Measurements from ENCODE around the gene GPD2. TPM values are rescaled to one million over a fixed set of nuclear protein-coding genes. Genes with fewer than 3 reads are reported as not detected.
A peak's percentile ranks its signal among the peaks of the same experiment; 100 is the strongest.

Gene GPD2
- total RNA-seq, 1 donor: 59.7 TPM

DNA sequence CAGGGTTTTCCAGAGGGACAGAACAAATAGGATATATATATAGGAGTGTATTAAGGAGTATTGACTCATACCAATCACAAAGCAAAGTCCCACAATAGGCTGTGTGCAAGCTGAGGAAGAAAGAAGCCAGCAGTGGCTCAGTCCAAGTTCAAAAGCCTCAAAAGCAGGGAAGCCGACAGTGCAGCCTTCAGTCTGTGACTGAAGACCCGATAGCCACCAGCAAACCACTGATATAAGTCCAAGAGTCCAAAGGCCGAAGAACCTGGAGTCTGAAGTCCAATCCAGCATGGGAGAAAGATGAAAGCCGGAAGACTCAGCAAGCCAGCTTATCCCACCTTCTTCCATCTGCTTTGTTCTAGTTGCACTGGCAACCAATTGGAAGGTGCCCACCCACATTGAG is 39.0 kb upstream of the GPD2 start:
- no peaks in the 10 kb centered on the region for H3K36me3 ChIP-seq (ENCODE audit: insufficient read depth, low read length)
- no peaks in the 10 kb centered on the region for H3K79me2 ChIP-seq (ENCODE audit: insufficient read depth, low read length)

DNA sequence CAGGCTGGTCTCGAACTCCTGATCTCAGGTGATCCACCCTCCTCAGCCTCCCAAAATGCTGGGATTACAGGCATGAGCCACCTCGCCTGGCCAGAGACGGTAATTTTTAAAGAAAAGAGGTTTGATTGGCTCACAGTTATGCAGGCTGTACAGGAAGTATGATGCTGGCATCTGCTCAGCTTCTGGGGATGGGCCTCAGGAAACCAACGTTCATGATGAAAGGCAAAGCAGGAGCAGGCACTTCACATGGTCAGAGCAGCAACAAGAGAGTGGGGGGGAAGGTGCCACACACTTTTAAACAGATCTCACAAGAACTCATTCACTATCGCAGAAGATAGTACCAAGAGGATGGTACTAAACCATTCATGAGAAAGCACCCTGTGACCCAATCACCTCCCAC is 38.0 kb upstream of the GPD2 start:
- no peak for TF ChIP-seq CTCF (IDR thresholded peaks at IDR 0.05; ENCODE audit: extremely low read depth, low read depth, low read length)
- Histone ChIP-seq H3K27me3 (ENCODE audit: insufficient read depth, low read length) (no peaks in the 10 kb centered on the region), H3K4me2 (ENCODE audit: insufficient read depth, low read length) (no peak overlapping the region), H3K36me3 (ENCODE audit: insufficient read depth, low read length) (no peaks in the 10 kb centered on the region), H3K27ac (ENCODE audit: low read depth, low read length) (no peak overlapping the region), H3K4me1 (ENCODE audit: insufficient read depth, low read length) (peaks cover 8% of the 10 kb centered on the region), H3K79me2 (ENCODE audit: insufficient read depth, low read length) (no peaks in the 10 kb centered on the region), H4K20me1 (ENCODE audit: insufficient read depth, low read length) (no peaks in the 10 kb centered on the region), H3K4me3 (ENCODE audit: insufficient read depth, low read length) (no peak overlapping the region), H3K9me3 (ENCODE audit: low read depth, low read length) (no peaks in the 10 kb centered on the region), H2AFZ (ENCODE audit: low read length) (no peak overlapping the region)
- no peak for DNase-seq (ENCODE audit: insufficient read length, low spot score, missing footprints)

More for the DNA sequence above, 39.0 kb upstream of the GPD2 start:
- Histone ChIP-seq H3K27me3 (ENCODE audit: insufficient read depth, low read length) (no peaks in the 10 kb centered on the region), H2AFZ (ENCODE audit: low read length) (no peak overlapping the region), H4K20me1 (ENCODE audit: insufficient read depth, low read length) (no peaks in the 10 kb centered on the region), H3K4me2 (ENCODE audit: insufficient read depth, low read length) (no peak overlapping the region), H3K9me3 (ENCODE audit: low read depth, low read length) (no peaks in the 10 kb centered on the region), H3K27ac (ENCODE audit: low read depth, low read length) (no peak overlapping the region), H3K4me1 (ENCODE audit: insufficient read depth, low read length) (peaks cover 8% of the 10 kb centered on the region), H3K4me3 (ENCODE audit: insufficient read depth, low read length) (no peak overlapping the region)
- no peak for TF ChIP-seq CTCF (IDR thresholded peaks at IDR 0.05; ENCODE audit: extremely low read depth, low read depth, low read length)
- no peak for DNase-seq (ENCODE audit: insufficient read length, low spot score, missing footprints)

GRCh38 chr2:156399224-156399949 is 36.8 kb upstream of the GPD2 start:
- DNase-seq (ENCODE audit: insufficient read length, low spot score, missing footprints): no peak
- TF ChIP-seq CTCF (IDR thresholded peaks at IDR 0.05; ENCODE audit: extremely low read depth, low read depth, low read length): no peak
- H2AFZ ChIP-seq (ENCODE audit: low read length): peak overlapping the region; percentile 94
- H4K20me1 ChIP-seq (ENCODE audit: insufficient read depth, low read length): no peaks in the 10 kb centered on the region
- H3K9me3 ChIP-seq (ENCODE audit: low read depth, low read length): no peaks in the 10 kb centered on the region
- H3K4me2 ChIP-seq (ENCODE audit: insufficient read depth, low read length): peak overlapping the region; percentile 94
- H3K36me3 ChIP-seq (ENCODE audit: insufficient read depth, low read length): no peaks in the 10 kb centered on the region
- no peaks in the 10 kb centered on the region for H3K79me2 ChIP-seq (ENCODE audit: insufficient read depth, low read length)
- no peaks in the 10 kb centered on the region for H3K27me3 ChIP-seq (ENCODE audit: insufficient read depth, low read length)
- peak overlapping the region; percentile 81 for H3K4me3 ChIP-seq (ENCODE audit: insufficient read depth, low read length)
- H3K27ac ChIP-seq (ENCODE audit: low read depth, low read length): peak overlapping the region; percentile 80
- H3K4me1 ChIP-seq (ENCODE audit: insufficient read depth, low read length): peaks cover 8% of the 10 kb centered on the region

- no peaks in the 10 kb centered on the region for H3K9me3 ChIP-seq (ENCODE audit: low read depth, low read length)
- H3K27me3 ChIP-seq (ENCODE audit: insufficient read depth, low read length): no peaks in the 10 kb centered on the region
- H3K36me3 ChIP-seq (ENCODE audit: insufficient read depth, low read length): no peaks in the 10 kb centered on the region
- peak overlapping the region; percentile 81 for H3K4me3 ChIP-seq (ENCODE audit: insufficient read depth, low read length)
- peak; percentile 94 for DNase-seq (ENCODE audit: insufficient read length, low spot score, missing footprints)
- no peaks in the 10 kb centered on the region for H4K20me1 ChIP-seq (ENCODE audit: insufficient read depth, low read length)
- peak overlapping the region; percentile 80 for H3K27ac ChIP-seq (ENCODE audit: low read depth, low read length)
- peaks cover 8% of the 10 kb centered on the region for H3K4me1 ChIP-seq (ENCODE audit: insufficient read depth, low read length)
- TF ChIP-seq CTCF (IDR thresholded peaks at IDR 0.05; ENCODE audit: extremely low read depth, low read depth, low read length): no peak
- H3K4me2 ChIP-seq (ENCODE audit: insufficient read depth, low read length): peak overlapping the region; percentile 94
- no peaks in the 10 kb centered on the region for H3K79me2 ChIP-seq (ENCODE audit: insufficient read depth, low read length)
- H2AFZ ChIP-seq (ENCODE audit: low read length): peak overlapping the region; percentile 94
These were observed 36.1 kb upstream of the GPD2 start for GRCh38 chr2:156399950-156400705.

Data from osteoblast (primary cell).